SK-N-SH (cell line): ENCODE measurements around the gene EXOC5. TPM values are rescaled to one million over a fixed set of nuclear protein-coding genes. Genes with fewer than 3 reads are reported as not detected.

Experiments
- CTCF ChIA-PET: fragments of 300-600, 350-600 bp; formaldehyde crosslinking; extraction: SDS; loops from one replicate; lab custom pipeline; 2021; lab: Yijun Ruan, JAX
- POLR2A ChIA-PET: fragments of 350-600 bp; sonication (Branson Sonifier 250); formaldehyde crosslinking; extraction: SDS; loops from one replicate; lab custom pipeline; 2020; ENCODE audit warnings: antibody characterized with exemption, inconsistent platforms; lab: Yijun Ruan, JAX
- DNase-seq: peaks from one replicate; pipeline ENCODE4 v3.0.0; 2012
- H2AFZ ChIP-seq: fragments of 200-600 bp; sonication (generic); 2 replicates; pipeline ENCODE4 v1.8.1; 2016; ENCODE audit warnings: antibody characterized with exemption, mild to moderate bottlenecking, low read depth
- H3F3A ChIP-seq: fragments of 200-600 bp; sonication (generic); replicated peaks from 2 replicates; pipeline ENCODE3; 2016; ENCODE audit warnings: antibody characterized with exemption, mild to moderate bottlenecking; ENCODE audit not compliant: insufficient read depth
- H3K27ac ChIP-seq, 2 experiments: fragments of 200-500 bp in 1 of 2; fragments of 200-600 bp in 1 of 2; sonication (Bioruptor generic) in 1 of 2; sonication (generic), shearing (Covaris generic) in 1 of 2; 2 replicates each; pipeline versions ENCODE4 v1.5.1 to v1.6.1; 2014 to 2016; ENCODE audit warnings: low read depth in 2 of 2, inconsistent platforms in 1 of 2, low read length in 1 of 2, mild to moderate bottlenecking in 1 of 2, mixed read lengths in 1 of 2
- H3K27me3 ChIP-seq: fragments of 200-600 bp; sonication (generic), shearing (Covaris generic); 2 replicates; pipeline ENCODE4 v1.6.1; 2016; ENCODE audit warnings: mixed run types; ENCODE audit not compliant: insufficient read depth
- H3K36me3 ChIP-seq, 2 experiments: fragments of 200-500 bp in 1 of 2; fragments of 200-600 bp in 1 of 2; sonication (Bioruptor generic) in 1 of 2; sonication (generic) in 1 of 2; replicated peaks in 1 of 2; 2 replicates each; pipeline versions ENCODE3 to v1.5.1; 2014 to 2016; ENCODE audit warnings: low read length in 1 of 2, mild to moderate bottlenecking in 1 of 2; ENCODE audit not compliant: insufficient read depth in 2 of 2, control insufficient read depth in 1 of 2
- H3K4me1 ChIP-seq, 2 experiments: fragments of 200-500 bp in 1 of 2; fragments of 200-600 bp in 1 of 2; sonication (Bioruptor generic) in 1 of 2; sonication (generic), shearing (Covaris generic) in 1 of 2; 2 replicates each; pipeline versions ENCODE4 v1.5.1 to v1.6.1; 2014 to 2016; ENCODE audit warnings: low read depth in 1 of 2, low read length in 1 of 2, mixed run types in 1 of 2; ENCODE audit not compliant: insufficient read depth in 2 of 2, control insufficient read depth in 1 of 2
- H3K4me2 ChIP-seq: fragments of 200-600 bp; sonication (generic), shearing (Covaris generic); 2 replicates; pipeline ENCODE4 v1.6.1; 2017; ENCODE audit warnings: mixed run types
- H3K4me3 ChIP-seq, 2 experiments: fragments of 200-500 bp in 1 of 2; fragments of 200-600 bp in 1 of 2; sonication (Bioruptor generic) in 1 of 2; sonication (generic), shearing (Covaris generic) in 1 of 2; 2 replicates each; pipeline versions ENCODE4 v1.5.1 to v1.8.1; 2014 to 2016; ENCODE audit warnings: low read depth in 2 of 2, inconsistent platforms in 1 of 2, low read length in 1 of 2, mild to moderate bottlenecking in 1 of 2, mixed read lengths in 1 of 2, moderate library complexity in 1 of 2
- H3K79me2 ChIP-seq: fragments of 200-600 bp; sonication (generic); 2 replicates; pipeline ENCODE4 v1.8.1; 2017; ENCODE audit warnings: mild to moderate bottlenecking; ENCODE audit not compliant: insufficient read depth
- H3K9ac ChIP-seq: fragments of 200-600 bp; sonication (generic); 2 replicates; pipeline ENCODE4 v1.6.1; 2017; ENCODE audit warnings: mixed run types
- H3K9me2 ChIP-seq: fragments of 200-600 bp; sonication (generic); 2 replicates; pipeline ENCODE4 v1.6.1; 2017; ENCODE audit warnings: mixed run types
- H3K9me3 ChIP-seq: fragments of 200-600 bp; sonication (generic); 2 replicates; pipeline ENCODE4 v1.6.1; 2017; ENCODE audit warnings: mixed run types, mild to moderate bottlenecking, moderate library complexity
- H4K20me1 ChIP-seq: fragments of 200-600 bp; sonication (generic); 2 replicates; pipeline ENCODE4 v1.6.1; 2017; ENCODE audit warnings: mild to moderate bottlenecking, mixed run types; ENCODE audit not compliant: insufficient read depth
- CHD2 ChIP-seq: fragments of 150-350 bp; IDR thresholded peaks from 2 replicates; pipeline ENCODE4 v1.6.1; 2018; ENCODE audit warnings: low read length; ENCODE audit not compliant: partially characterized antibody
- CTCF ChIP-seq: fragments of 200-600 bp; sonication (generic); IDR thresholded peaks from 2 replicates; pipeline ENCODE4 v1.6.1; 2017; ENCODE audit warnings: antibody characterized with exemption, mild to moderate bottlenecking, moderate library complexity
- ELF1 ChIP-seq: IDR thresholded peaks from 2 replicates; pipeline ENCODE4 v1.4.0; 2012
- EZH2phosphoT487 ChIP-seq: fragments of 200-600 bp; sonication (generic); IDR thresholded peaks from 2 replicates; pipeline ENCODE4 v1.6.1; 2017; ENCODE audit warnings: low read depth, mixed run types, mild to moderate bottlenecking, antibody characterized with exemption, moderate library complexity, borderline replicate concordance
- FOSL2 ChIP-seq: IDR thresholded peaks from 2 replicates; pipeline ENCODE4 v1.4.0; 2012; ENCODE audit warnings: low read depth, mild to moderate bottlenecking, moderate library complexity, borderline replicate concordance
- GABPA ChIP-seq: IDR thresholded peaks from 2 replicates; pipeline ENCODE4 v1.4.0; 2012; ENCODE audit warnings: low read depth, mild to moderate bottlenecking
- GATA2 ChIP-seq: sonication (generic); formaldehyde crosslinking; IDR thresholded peaks from 2 replicates; pipeline ENCODE4 v1.5.0; 2020; ENCODE audit warnings: mild to moderate bottlenecking, missing genetic modification reagents
- JUND ChIP-seq: IDR thresholded peaks from 2 replicates; pipeline ENCODE4 v1.4.0; 2012
- MAX ChIP-seq: IDR thresholded peaks from 2 replicates; pipeline ENCODE4 v1.4.0; 2012; ENCODE audit warnings: low read depth
- MEF2A ChIP-seq: IDR thresholded peaks from 2 replicates; pipeline ENCODE4 v1.4.0; 2012; ENCODE audit warnings: low read depth, borderline replicate concordance
- MXI1 ChIP-seq: IDR thresholded peaks from 2 replicates; pipeline ENCODE4 v1.6.1; 2012; ENCODE audit warnings: mild to moderate bottlenecking, low read depth, low read length, improper control_type of control experiment
- NFIC ChIP-seq: IDR thresholded peaks from 2 replicates; pipeline ENCODE4 v1.4.0; 2012; ENCODE audit warnings: borderline replicate concordance
- RAD21 ChIP-seq: IDR thresholded peaks from 2 replicates; pipeline ENCODE4 v1.6.1; 2012; ENCODE audit warnings: mild to moderate bottlenecking, low read length
- RCOR1 ChIP-seq: fragments of 150-350 bp; IDR thresholded peaks from 2 replicates; pipeline ENCODE4 v1.6.1; 2017; ENCODE audit warnings: antibody characterized with exemption, low read length
- RFX5 ChIP-seq: IDR thresholded peaks from 2 replicates; pipeline ENCODE4 v1.6.1; 2012; ENCODE audit warnings: mild to moderate bottlenecking, improper control_type of control experiment, low read length
- SIN3A ChIP-seq: IDR thresholded peaks from 2 replicates; pipeline ENCODE4 v1.6.1; 2012; ENCODE audit warnings: low read depth, mild to moderate bottlenecking, low read length, moderate library complexity, borderline replicate concordance
- SMC3 ChIP-seq: IDR thresholded peaks from 2 replicates; pipeline ENCODE4 v1.6.1; 2012; ENCODE audit warnings: low read depth, low read length, improper control_type of control experiment
- TAF1 ChIP-seq: IDR thresholded peaks from 2 replicates; pipeline ENCODE4 v1.6.1; 2012; ENCODE audit warnings: low read depth, mild to moderate bottlenecking, low read length, moderate library complexity, borderline replicate concordance
- TCF12 ChIP-seq: IDR thresholded peaks from 2 replicates; pipeline ENCODE4 v1.4.0; 2012
- TEAD4 ChIP-seq: IDR thresholded peaks from 2 replicates; pipeline ENCODE4 v1.4.0; 2012; ENCODE audit warnings: mild to moderate bottlenecking, borderline replicate concordance; ENCODE audit not compliant: insufficient read depth
- USF2 ChIP-seq: fragments of 150-350 bp; IDR thresholded peaks from 2 replicates; pipeline ENCODE4 v1.6.1; 2017; ENCODE audit warnings: antibody characterized with exemption, low read length, low read depth, borderline replicate concordance
- YY1 ChIP-seq: IDR thresholded peaks from 2 replicates; pipeline ENCODE4 v1.4.0; 2012; ENCODE audit warnings: low read depth, mild to moderate bottlenecking
- WGBS: methylation state at CpG from one replicate; pipeline ENCODE4 v1.1.6; 2017; ENCODE audit warnings: low lambda C conversion rate; 5-methylcytosine and 5-hydroxymethylcytosine counted together
- polyA plus RNA-seq, 3 experiments: library from polyadenylated mRNA; depleted of rRNA; stranded (reverse); fragments of >200 nt; gene quantifications; 2 replicates each; pipeline ENCODE4 v1.2.3, GENCODE V29; 2012

Gene EXOC5
- polyA plus RNA-seq, 1 of the 3 experiments (the other 2 are of a cell fraction): 10.5 TPM

DNA sequence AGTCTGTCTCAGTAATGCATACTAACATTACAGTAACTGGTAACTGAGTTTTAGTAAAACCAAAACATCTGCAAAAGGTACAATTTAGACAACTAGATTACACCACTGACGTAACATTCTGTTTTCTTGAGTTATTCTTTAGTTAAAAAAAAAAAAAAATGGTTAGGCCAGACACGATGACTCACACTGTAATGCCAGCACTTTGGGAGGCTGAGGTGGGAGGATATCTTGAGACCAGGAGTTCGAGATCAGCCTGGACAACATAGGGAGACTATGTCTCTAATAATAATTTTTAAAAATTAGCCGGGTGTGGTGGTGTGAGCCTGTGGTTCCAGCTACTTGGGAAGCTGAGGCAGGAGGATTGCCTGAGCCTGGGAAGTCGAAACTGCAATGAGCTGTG is 34.2 kb upstream of the EXOC5 start:
- 0 out of 2 replicates have a peak, but pooled peaks have one; percentile 9 for TF ChIP-seq FOSL2
- no peak for TF ChIP-seq RFX5
- no peak for TF ChIP-seq RCOR1
- no peak for TF ChIP-seq GATA2 (CRISPR knock-in tag)
- TF ChIP-seq TAF1: no peak
- no peak for TF ChIP-seq YY1
- TF ChIP-seq EZH2phosphoT487: no peak
- no peak for TF ChIP-seq NFIC
- H3K9me3 ChIP-seq: no peaks in the 10 kb centered on the region
- no peak overlapping the region for H3K9ac ChIP-seq
- no peaks in the 10 kb centered on the region for H3K36me3 ChIP-seq
- H3K4me1 ChIP-seq: no peaks in the 10 kb centered on the region; a peak in 1 of 4 replicates
- POLR2A ChIA-PET: no interaction called here
- H2AFZ ChIP-seq: no peak overlapping the region
- CTCF ChIA-PET: interaction anchor here (1.3 kb wide), 1 partner anchor 812 kb away, joined by 4 read pairs; no protein-coding TSS in a partner anchor
- no peaks in the 10 kb centered on the region for H3K9me2 ChIP-seq
- H3K4me2 ChIP-seq: no peak overlapping the region
- H3K79me2 ChIP-seq: no peaks in the 10 kb centered on the region
- H3F3A ChIP-seq: no peaks in the 10 kb centered on the region
- H3K27ac ChIP-seq: no peak overlapping the region
- whole genome bisulfite sequencing: 58% methylated on average over 5 of the region's 5 CpGs
- H3K4me3 ChIP-seq: no peak overlapping the region
- H3K27me3 ChIP-seq: no peaks in the 10 kb centered on the region; the same call in 1 of the 2 replicates
- H4K20me1 ChIP-seq: no peaks in the 10 kb centered on the region
- DNase-seq: no peak

DNA sequence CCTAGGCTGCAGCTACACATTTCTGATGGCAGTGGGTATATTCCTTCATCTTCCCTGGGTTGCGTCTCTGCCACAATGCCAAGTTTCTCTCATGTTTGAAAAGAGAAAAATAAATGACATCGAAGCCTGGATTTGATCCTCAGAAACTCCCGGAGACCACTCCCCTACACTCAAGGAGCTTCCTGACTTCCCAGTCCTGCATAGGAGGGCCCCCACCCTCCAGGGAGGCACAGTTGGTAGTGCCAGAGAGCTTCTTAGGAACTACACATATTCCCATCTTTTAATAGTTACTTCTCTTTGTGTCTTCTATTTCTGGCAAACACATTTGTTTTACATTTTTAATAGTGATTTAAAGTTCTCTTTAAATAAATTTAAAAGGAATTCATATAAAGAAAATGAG is 30.8 kb upstream of the EXOC5 start:
- Histone ChIP-seq H2AFZ (no peak overlapping the region), H3K9me3 (no peaks in the 10 kb centered on the region), H3K4me3 (no peak overlapping the region), H3K27me3 (no peaks in the 10 kb centered on the region), H3F3A (no peaks in the 10 kb centered on the region), H3K27ac (no peak overlapping the region), H3K9ac (no peak overlapping the region), H3K79me2 (no peaks in the 10 kb centered on the region), H3K4me2 (no peak overlapping the region), H3K4me1 (no peaks in the 10 kb centered on the region; a peak in 1 of 4 replicates), H3K36me3 (peaks cover 0 to 3% of the 10 kb centered on the region in 2 experiments), H4K20me1 (no peaks in the 10 kb centered on the region), H3K9me2 (no peaks in the 10 kb centered on the region)
- POLR2A ChIA-PET: no interaction called here
- TF ChIP-seq JUND: no peak
- TF ChIP-seq CHD2: no peak
- TF ChIP-seq SIN3A: no peak
- TF ChIP-seq FOSL2: no peak
- TF ChIP-seq CTCF: no peak
- TF ChIP-seq MEF2A: no peak
- no peak for TF ChIP-seq RAD21
- no peak for TF ChIP-seq USF2
- TF ChIP-seq SMC3: no peak
- TF ChIP-seq YY1: no peak
- TF ChIP-seq MXI1: no peak
- no peak for TF ChIP-seq TEAD4
- no peak for TF ChIP-seq TCF12
- TF ChIP-seq ELF1: no peak
- no peak for TF ChIP-seq GABPA
- TF ChIP-seq RCOR1: no peak
- TF ChIP-seq MAX: no peak
- WGBS: 90% methylated on average over 3 of the region's 3 CpGs
- CTCF ChIA-PET: interaction anchor here (1.2 kb wide), 1 partner anchor 10 kb away, joined by 4 read pairs; no protein-coding TSS in a partner anchor
- no peak for DNase-seq
